Measurements from ENCODE around the gene THOP1.

The THOP1 gene

GRCh38 chr19:2820112-2820702 is 34.9 kb downstream of the THOP1 start:
- DNase-seq = no peak

GRCh38 chr19:2822846-2823245 is 37.5 kb downstream of the THOP1 start:
- DNase-seq = no peak

GRCh38 chr19:2823646-2824045 is 38.3 kb downstream of the THOP1 start:
- DNase-seq = no peak

- DNase-seq = no peak
Observed at GRCh38 chr19:2824129-2824528, 38.8 kb downstream of the THOP1 start.

GRCh38 chr19:2827022-2827421 is 41.7 kb downstream of the THOP1 start:
- no peak for DNase-seq

GRCh38 chr19:2827840-2828489 is 42.7 kb downstream of the THOP1 start:
- no peak for DNase-seq

GRCh38 chr19:2834294-2834871 is 49.1 kb downstream of the THOP1 start:
- no peak for DNase-seq

GRCh38 chr19:2837430-2837829 is 52.1 kb downstream of the THOP1 start:
- no peak for DNase-seq

- no peak for DNase-seq
Observed at GRCh38 chr19:2840794-2841791, 55.8 kb downstream of the THOP1 start, which contains the start of gene ZNF555. Gene ZNF555 (plus strand): TSS chr19:2841475. CDS start chr19:2841573, 98 bp downstream.

GRCh38 chr19:2841855-2842574 is 56.7 kb downstream of the THOP1 start:
- DNase-seq = no peak

- no peak for DNase-seq
Observed at GRCh38 chr19:2845107-2845506, 59.8 kb downstream of the THOP1 start.

GRCh38 chr19:2846180-2846894 is 61.0 kb downstream of the THOP1 start:
- DNase-seq = no peak

GRCh38 chr19:2847507-2847906 is 62.2 kb downstream of the THOP1 start:
- DNase-seq = no peak

GRCh38 chr19:2848616-2849015 is 63.3 kb downstream of the THOP1 start:
- no peak for DNase-seq

- DNase-seq = no peak
Observed at GRCh38 chr19:2850256-2850925, 65.1 kb downstream of the THOP1 start.

GRCh38 chr19:2852598-2852997 is 67.3 kb downstream of the THOP1 start:
- no peak for DNase-seq

- no peak for DNase-seq
Observed at GRCh38 chr19:2853015-2853606, 67.8 kb downstream of the THOP1 start.

GRCh38 chr19:2854849-2855248 is 69.5 kb downstream of the THOP1 start:
- DNase-seq = no peak

GRCh38 chr19:2856457-2857050 is 71.3 kb downstream of the THOP1 start:
- no peak for DNase-seq

- DNase-seq = no peak
Observed at GRCh38 chr19:2858864-2859263, 73.6 kb downstream of the THOP1 start.

All from NK-92 treated with Interleukin-12 subunit alpha and Interleukin-12 subunit beta, amount 100 ng/mL, for 24 hours (cell line).